Measurements from ENCODE around the gene SNRNP70.

DNA sequence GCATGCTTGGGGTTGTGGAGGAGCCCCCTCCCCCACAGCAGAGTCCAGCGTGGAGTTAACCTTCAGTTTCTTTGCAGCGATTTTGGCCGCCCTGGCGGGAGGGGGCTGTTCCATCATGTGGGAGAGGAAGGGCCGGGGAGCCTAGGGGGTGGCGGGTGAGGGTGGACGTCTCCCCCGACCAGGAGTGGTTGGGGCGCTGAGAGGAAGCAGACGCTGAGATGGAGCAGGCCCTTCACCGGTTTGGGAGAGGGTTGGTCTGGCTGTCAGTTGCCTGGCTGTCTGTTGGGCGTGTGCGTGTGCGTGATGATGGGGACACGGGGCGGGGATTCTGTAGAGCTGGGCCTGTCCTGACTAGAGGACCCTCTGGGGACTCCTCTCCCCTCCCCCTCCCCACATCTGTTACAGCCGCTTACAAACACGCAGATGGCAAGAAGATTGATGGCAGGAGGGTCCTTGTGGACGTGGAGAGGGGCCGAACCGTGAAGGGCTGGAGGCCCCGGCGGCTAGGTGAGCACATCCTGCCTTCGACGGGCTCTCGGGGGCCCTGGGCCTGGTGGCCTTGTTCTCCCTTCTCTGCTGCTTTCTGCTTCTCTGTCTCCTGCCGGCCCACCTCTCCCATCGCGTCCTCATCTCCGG lies 19.1 kb downstream of the SNRNP70 start:
- TF ChIP-seq, protein P1, sequence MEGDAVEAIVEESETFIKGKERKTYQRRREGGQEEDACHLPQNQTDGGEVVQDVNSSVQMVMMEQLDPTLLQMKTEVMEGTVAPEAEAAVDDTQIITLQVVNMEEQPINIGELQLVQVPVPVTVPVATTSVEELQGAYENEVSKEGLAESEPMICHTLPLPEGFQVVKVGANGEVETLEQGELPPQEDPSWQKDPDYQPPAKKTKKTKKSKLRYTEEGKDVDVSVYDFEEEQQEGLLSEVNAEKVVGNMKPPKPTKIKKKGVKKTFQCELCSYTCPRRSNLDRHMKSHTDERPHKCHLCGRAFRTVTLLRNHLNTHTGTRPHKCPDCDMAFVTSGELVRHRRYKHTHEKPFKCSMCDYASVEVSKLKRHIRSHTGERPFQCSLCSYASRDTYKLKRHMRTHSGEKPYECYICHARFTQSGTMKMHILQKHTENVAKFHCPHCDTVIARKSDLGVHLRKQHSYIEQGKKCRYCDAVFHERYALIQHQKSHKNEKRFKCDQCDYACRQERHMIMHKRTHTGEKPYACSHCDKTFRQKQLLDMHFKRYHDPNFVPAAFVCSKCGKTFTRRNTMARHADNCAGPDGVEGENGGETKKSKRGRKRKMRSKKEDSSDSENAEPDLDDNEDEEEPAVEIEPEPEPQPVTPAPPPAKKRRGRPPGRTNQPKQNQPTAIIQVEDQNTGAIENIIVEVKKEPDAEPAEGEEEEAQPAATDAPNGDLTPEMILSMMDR (IDR thresholded peaks at IDR 0.05), result no peak
- TF ChIP-seq POLR2A (IDR thresholded peaks at IDR 0.05), result no peak
